SW480 (cell line): Measurements from ENCODE around the gene CREB1.

Experiments used
- DNase-seq: peaks from one replicate; pipeline ENCODE4 v3.0.0-alpha.2; 2016; ENCODE audit warnings: low spot score

CREB1 gene

DNA sequence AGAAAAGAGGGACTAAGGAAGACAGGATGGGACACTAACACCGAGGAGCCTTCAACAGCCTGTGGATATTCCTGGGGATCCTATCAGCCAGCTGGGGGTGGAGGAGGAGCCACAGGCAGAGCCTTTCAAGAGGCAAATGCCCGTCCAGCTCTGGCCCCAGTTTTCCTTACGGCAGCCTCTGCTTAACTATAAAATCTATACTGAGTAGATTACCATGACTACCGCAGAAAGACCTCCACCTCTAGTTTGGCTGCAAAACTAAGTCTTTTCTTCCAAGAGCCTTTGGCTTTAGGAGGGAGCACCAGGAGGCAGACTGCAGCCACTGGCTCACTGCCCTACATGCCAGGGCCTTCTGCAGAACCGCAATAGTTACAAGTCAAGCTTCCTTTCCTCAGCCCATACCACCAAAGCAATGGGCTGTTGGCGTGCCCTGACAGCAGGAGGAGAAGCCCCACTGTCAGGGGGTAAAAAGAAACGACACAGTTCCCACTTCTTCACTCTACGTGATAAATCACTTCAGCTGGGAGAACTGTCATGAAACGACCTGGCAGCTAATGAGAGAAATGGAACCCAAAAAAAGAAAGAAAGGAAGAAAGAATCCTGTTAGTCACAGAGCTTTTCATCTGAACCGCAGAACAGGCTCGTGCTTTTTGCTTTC lies 25.1 kb upstream of the CREB1 start:
- no peak for DNase-seq

DNA sequence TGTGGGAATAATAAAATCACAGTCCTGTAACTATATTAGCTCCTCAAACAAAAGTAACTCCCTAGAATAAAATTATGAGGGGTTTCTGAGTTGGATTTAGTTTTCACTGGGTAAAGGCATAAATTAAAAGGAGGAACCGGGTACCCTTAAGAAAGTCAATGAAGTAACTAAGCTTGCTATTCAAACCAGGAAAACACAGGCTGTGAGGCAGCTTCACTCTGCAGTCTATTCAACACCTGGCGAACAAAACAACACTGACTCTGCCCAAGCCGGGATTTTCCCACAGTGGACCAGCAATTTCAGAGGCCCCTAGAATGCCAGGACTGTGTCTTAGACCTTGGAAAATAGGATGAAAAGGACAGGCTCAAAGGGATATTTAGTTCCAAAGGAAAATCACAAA lies 24.6 kb upstream of the CREB1 start:
- no peak for DNase-seq

DNA sequence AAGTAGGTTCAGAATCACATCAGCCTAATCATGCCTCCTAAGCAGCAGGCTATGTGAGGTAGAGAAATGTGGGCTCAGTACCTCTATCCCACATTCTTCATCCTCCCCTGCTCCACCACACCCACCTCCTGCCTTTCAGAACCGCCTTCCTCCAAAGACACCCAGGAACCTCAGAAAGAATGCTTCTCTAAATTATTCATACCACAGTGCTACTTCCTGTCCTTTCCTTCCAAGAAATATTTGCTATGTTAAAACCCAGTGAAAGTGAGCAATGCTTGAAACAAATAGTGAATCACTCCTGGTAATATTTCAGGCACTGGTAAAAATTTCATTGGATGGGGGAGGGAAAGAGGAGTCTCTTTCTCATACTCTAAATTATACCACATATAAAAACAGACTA lies 24.0 kb upstream of the CREB1 start:
- DNase-seq, result peak; percentile 30

DNA sequence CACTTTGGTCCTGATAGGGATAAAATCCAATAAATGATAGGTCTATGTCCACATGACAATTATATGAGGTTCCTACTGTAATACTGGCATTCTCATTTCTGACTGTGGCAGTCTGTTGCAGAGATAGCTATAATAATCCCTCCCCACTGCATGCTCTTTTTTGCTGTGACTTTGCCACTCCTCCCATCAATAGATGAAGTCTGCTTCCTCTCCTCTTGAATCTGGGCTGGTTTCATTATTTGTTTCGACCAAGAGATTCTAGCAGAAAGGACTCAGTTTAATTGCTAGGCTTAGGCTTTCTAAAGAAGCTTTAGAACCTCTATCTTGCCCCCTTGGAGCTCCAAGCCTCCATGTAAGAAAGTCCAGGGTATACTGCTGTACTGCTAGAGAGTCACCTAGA lies 23.3 kb upstream of the CREB1 start:
- no peak for DNase-seq

DNA sequence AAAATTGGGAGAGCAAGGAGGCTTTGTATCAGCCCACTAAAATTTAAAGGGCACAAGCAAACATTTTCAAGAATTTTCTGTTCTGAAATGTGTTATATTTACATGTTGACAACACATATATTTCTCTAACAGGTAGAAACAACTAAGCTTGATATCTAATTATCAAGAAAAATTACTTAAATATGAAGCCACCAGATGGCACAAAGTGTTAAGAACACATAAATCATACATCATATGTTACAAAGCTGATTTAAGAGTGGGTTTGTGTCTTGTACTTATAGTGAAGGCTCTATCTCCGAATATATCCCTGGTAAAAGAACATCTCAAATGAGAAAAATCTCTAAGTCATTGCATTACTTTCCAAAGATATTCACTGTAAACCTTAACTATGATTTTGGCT lies 19.6 kb upstream of the CREB1 start:
- no peak for DNase-seq

DNA sequence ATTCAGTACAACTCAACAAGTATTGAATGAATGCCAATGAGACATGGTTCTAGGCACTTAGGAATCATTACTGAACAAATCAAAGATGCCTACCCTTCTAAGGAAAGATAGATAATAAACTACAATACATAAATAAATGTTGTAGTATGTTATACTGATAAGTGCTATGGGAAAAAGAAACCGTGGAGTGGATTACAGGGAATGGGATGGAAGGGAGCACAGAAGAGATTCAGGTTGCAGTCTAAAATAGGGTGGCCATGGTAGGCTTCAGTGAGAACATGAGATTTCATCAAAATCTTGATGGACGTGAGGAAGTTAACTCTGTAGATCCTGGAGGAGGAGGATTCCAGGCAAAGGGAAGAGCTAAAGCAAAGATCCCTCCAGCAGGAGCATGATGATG lies 17.9 kb upstream of the CREB1 start:
- DNase-seq, result no peak

DNA sequence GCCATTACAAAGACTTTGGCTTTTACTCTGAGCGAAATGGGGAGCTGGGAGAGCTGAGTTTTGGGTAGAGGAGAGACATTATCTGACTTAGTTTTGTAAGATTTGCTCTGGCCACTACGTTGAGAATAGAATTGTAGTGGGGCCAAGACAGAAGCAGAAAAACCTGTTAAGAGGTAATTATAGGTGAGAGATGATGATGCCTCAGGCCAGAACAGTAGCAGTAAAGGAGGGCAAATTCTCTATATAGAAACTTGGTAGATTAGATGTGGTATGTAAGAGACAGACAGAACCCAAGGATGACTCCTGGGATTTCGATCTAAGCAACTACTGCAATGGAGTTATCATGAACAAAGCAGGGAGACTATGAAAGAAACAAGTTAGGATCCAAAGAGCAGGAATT lies 17.4 kb upstream of the CREB1 start:
- DNase-seq, result no peak

DNA sequence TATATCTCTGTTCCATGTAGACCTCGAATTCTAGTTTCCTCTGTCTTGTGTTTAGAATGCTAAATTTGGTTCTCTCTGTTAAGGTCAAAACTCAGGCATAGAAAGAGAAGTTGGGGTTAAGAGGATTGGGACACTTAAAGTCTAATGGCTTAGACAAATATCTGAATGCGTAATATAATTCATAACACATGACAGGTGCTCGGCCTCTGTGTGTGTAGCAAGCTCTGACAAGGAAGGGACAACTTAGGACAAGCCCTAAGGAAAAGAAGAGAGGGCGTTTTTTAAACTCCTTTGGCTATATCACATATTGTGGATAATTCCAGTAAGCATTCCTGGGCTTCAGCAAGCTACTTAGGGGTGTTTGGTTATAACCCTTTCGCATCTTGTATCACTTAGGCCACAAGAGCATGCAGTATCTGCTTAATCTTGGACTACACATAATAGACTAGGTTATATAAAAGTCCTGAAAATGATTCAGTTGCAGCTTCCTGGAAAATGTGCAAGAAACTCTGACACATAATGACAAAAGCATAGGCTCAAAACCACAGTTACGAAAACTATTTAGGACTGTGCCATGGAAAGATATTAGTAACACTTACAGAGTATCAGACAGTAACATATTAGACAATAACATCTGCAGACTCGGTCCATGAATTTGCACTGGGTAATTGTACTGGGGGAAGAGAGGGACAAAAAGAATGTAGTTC lies 16.1 kb upstream of the CREB1 start:
- no peak for DNase-seq

DNA sequence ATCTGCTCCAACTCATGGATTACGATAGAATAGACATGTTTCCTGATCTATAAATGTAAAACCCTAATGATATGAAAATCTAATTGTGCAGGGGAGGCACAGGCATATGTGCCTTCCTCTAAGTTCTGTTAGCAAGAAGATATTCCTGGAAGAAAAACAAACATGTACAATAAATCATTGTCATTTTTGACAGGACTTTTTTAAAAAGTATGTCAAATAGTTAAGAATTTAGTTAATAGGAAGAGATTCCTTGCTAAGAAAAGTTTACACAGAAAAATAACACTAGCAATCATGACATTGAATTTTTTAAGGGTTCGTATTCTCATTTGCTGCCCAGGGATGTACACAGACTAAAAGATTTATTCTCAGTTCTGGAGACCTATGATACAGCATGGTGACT lies 15.3 kb upstream of the CREB1 start:
- DNase-seq, result no peak

DNA sequence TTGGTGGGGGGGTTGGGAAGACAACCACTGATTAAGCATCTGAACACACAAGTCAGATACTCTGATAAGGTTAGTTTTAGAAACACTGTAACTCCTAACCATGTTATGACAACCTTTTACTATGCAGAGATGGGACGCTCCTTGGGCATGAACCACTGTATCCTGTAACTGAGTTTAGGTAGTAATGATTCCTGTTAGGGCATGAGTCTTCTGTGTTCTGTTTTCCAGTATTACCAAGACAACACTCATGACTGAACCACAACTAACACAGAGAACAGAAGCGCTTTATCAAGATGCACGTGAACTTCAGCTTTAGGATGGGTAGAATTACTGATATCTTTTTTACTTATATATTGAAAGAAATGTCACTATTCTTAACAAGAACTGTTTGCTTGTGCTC lies 14.1 kb upstream of the CREB1 start:
- DNase-seq, result no peak

DNA sequence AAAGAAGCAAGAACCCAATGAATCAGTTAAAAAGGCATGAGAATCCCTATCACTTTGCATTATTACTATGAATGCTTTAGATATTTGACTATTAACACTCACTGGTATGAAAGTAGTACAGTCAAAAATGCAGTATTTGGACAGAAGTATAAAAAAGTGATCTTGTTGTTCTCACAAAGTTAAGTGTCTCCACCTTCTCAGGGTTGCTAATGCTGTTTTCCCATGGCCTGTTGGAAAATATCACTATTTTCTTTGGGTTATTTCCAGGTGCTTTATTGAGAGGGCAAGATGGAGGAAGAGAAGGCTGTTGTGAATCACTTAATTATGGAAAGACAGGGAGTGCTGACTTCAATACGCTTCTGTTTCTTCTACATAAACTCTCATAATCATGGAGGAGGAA lies 13.6 kb upstream of the CREB1 start:
- no peak for DNase-seq

DNA sequence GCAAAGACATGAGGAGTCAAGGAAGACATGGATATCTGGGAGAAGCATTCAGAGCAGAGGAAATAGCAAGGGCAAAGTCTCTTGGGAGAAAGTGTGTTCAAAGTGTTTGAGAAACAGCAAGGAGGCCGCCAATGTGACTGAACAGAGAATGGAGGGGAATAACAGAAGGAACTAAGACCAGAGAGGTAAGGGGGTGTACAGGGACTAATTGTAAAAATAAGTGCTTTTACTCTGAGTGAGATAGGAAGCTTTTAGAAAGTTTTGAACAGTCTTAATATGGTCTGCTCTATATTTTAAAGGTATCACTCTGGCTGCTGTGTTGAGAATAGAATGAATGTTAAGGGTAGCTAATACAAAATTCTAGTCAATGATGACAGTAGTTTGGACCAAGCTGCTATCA lies 6.8 kb upstream of the CREB1 start:
- no peak for DNase-seq

DNA sequence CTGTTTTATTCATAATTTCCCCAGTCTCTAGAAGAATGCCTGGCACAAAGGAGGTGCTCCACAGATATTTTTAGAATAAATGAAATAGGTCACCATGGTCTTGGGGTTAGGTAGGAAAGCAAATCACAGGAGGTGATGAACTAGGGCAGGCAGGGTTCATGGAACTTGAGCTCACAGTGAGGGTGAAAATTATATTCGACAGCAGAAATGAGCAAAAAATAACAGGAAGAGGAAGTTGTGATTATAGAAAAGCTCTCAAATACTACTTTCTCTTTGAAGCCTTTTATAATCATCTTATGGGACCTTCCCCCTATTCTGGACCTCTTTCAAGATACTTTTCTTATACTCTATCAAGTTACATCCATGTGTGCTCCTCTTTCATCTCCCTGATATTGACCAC lies 4.5 kb upstream of the CREB1 start:
- DNase-seq, result no peak

DNA sequence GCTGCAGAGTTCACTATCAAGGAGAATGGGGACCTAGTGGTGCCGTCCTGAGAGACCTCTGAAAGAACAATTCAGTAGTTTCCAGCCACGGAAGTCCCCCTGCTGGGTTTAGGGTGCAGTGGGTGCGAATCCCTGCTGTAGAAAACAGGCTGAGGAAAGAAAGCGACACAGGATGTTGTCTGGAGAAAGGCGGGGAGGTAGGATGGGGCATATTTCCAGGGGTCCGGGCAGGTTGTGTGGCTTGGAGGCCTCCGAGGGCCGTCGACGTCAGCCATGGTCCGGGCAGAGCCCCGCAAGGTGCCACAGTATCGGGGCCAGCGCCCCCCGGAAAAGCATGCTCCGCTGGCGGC lies 807 bp upstream of the CREB1 start:
- peak; percentile 16 for DNase-seq

DNA sequence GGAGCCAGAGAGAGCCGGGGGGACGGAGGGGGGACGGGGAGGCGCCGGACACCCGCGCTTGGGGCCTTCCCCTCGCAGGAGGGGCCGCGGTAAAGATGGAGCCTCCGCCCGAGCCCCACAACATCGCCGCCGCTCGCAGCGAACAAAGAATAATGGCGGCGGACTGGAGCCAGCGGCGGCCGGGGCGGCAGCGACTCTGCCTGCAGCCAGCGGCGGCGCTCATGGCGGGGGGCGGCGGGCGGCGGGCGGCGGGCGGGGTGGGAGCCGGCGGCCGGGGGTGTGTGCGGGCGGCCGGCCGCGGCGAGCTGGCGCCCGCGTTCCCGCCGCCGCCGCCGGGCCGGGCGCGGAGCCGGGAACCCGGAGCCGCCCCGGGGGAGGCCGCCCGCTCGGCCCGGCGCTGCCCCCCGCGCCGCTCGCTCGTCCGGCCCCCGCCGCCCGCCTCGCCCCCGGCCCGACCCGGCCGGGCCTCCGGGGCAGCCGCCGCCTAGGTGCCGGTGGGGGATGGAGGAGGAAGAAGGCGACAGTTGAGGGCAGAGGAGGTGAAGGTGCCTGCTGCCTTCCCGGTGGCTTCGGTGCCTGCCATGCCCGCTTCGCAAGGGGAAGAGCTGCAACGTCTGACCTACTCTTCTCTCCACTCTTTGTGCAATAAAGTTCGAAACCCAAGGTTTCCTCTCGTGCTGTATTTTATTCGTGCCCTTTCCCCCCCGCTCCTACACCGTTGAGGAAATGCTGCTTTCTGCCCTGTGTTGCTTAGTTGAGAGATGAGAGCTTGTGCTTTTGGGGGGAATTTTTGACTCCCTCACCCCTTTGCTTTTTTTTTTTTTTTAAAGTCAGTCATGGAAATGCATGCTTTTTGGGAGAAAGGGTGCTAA lies 634 bp downstream of the CREB1 start:
- peak; percentile 61 for DNase-seq

DNA sequence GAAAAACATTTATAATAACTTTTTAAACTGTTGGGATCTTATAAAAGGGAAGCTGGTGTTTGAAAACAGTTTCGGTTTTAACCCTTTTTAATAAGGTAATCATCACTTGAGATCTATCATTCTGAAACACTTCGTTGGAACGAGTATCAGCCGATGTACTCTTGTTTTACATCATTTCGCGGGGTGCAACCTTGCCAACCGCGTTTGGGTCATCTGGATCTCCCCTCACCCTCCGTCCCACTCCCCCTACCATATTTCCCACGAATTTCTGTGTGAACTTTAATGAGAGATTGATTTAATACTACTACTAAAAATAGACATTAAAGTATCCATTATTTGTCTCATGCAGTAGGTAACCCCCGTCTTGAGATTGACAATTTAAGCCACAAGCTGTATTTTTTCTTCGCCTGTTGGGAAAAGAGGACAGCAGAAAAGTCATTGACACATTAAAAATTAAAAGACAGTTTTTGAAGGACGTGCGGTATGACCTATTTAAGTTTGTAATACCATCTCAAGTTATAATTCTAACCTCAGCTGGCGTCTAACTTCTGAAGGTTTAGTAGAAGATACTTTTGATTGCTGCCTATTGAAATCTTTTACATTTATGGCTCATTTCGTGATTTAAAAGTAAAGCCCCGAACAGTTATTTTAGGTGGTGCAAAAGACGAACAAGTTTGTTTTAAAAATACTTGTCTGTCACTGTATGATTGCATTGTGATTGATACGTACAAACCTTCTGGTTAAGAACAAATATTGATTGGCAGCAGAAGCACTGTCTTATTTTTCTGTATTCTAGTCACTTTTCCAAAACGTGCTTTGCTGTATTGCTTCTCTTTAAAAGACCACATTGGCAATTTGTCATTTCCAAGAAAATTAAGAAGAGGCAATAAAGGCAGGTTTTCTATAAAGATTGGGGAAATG lies 1.5 kb downstream of the CREB1 start:
- DNase-seq, result peak; percentile 23

DNA sequence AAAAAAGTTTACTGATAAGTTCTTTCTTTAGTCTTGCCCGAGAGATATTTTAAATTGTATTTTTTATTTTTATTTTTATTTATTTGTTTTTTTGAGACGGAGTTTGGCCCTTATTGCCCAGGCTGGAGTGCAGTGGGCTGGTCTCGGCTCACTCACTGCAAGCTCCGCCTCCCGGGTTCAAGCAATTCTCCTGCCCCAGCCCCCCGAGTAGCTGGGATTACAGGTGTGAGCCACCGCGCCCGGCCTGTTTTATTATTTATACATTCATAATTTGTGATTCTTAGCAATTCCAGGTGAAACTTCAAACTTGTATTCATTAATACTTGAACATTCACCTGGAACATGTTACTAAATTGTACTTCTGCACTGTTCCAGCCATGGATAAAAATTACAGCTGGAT lies 2.9 kb downstream of the CREB1 start:
- DNase-seq, result no peak

DNA sequence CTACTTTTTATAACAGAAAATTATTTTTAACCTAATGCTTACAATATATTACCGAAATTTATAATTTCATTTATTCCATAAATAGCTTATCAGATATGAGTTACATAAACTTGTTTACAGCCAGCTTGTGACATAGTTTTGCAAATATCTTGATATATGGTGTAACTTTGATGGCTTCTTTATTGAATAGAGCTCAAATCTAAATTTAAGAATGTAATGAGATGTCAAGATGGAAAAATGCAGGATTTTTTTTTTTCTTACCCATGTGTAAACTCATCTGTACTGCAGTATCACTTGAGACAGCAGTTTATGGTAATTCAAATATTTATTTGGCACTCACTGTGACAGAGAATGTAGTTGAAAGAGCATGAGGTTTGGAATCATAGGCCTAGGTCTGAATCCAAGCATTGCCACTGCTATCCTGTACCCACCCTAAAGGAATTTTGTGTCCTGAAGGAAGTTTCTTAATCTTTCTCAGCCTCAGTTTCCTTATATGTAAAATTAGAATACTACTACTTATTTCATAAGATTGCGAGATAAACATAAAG lies 3.8 kb downstream of the CREB1 start:
- DNase-seq, result no peak

DNA sequence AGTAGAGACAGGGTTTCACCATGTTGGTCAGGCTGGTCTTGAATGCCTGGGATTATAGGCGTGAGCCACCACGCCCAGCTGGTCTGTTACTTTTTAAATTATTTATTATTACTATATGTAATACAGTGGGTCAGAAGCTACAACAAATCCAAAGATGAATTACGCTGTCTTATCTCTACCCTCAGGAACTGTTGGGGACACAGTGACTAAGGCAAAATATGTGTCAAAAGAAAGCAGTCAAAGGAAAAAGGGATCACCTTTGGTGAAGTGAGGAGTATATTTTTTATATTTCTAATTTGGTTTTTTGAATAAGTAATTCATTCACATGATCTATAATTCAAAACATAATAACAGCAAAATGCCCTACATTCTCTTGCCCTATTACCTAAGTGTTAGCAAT lies 4.7 kb downstream of the CREB1 start:
- DNase-seq, result no peak

DNA sequence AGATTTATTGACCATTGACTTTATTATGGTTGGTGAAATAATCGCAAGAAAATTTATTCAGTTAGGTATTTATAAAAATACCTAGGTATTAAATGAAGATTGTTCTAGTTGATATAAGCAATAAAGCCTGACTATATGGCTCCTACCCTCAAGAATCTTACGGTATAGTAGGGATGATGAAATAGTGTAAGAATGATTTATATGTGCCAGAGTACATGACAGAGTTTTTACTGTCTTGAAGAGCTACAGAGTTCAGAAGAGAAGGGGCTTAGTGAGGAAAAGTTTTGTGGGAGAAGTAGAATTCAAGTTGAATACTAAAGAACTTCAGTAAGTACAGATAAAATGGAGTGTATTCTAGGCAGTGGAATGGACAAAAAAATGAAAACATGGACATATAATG lies 9.7 kb downstream of the CREB1 start:
- DNase-seq, result no peak

DNA sequence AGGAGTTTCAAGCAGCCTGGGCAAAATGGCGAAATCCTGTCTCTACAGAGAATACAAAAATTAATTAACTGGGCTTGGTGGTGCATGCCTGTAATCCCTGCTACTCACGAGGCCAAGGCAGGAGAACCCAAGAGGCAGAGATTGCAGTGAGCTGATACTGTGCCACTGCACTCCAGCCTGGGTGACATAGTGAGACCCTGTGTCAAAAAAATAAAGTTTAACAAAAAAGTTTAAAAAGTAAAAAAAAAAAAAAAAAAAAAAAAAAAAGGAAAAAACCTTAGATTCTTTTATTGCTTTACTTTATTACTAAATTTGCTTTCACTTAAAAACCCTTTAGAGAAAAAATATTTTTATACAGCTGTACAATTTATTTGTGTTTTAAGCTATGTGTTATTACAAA lies 10.7 kb downstream of the CREB1 start:
- DNase-seq, result no peak

DNA sequence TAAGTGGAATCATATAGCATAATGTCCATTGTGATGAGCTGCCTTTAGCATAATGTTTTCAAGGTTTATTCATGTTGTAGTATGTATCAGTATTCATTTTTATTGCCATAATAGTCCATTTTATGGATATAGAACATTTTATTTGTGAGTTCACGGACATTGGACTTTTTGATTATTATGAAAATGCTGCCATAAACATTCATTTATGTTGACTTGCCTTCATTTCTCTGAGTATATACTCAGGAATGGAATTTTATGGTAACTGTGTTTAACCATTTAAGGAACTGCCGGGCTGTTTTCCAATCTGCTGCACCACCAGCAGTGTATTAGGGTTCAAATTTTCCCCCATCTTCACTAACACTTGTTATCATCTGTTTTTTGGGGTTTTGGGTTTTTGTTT lies 12.2 kb downstream of the CREB1 start:
- DNase-seq, result no peak
